Loucy (cell line): Measurements from ENCODE around the gene VAV3.
A peak's percentile ranks its signal among the peaks of the same experiment; 100 is the strongest.
"Not testable (repeated sequence)": the region's sequence is repeated elsewhere in the genome, so short reads cannot be mapped to it uniquely, and the experiment has no call there.

Experiments used
- H2AFZ ChIP-seq: fragments of 200-600 bp; sonication (generic); 2 replicates; pipeline ENCODE4 v1.6.0; 2016; ENCODE audit warnings: antibody characterized with exemption, mild to moderate bottlenecking, low read length, moderate library complexity
- H3F3A ChIP-seq: fragments of 200-600 bp; 2 replicates; pipeline ENCODE4 v1.6.0; 2016; ENCODE audit warnings: antibody characterized with exemption, low read depth, mild to moderate bottlenecking
- H3K27me3 ChIP-seq: fragments of 200-600 bp; sonication (generic); 2 replicates; pipeline ENCODE4 v1.6.1; 2014; ENCODE audit warnings: low read length, mild to moderate bottlenecking; ENCODE audit not compliant: insufficient read depth, poor library complexity, severe bottlenecking
- H3K36me3 ChIP-seq: fragments of 200-600 bp; sonication (generic); 2 replicates; pipeline ENCODE4 v1.6.1; 2016; ENCODE audit warnings: low read length; ENCODE audit not compliant: insufficient read depth
- H3K4me1 ChIP-seq: fragments of 200-600 bp; sonication (generic); 2 replicates; pipeline ENCODE4 v1.5.1; 2014; ENCODE audit warnings: low read length, mild to moderate bottlenecking; ENCODE audit not compliant: insufficient read depth, poor library complexity, severe bottlenecking
- H3K4me2 ChIP-seq: fragments of 200-600 bp; sonication (generic); 2 replicates; pipeline ENCODE4 v1.6.0; 2014; ENCODE audit warnings: antibody characterized with exemption, low read length, low read depth, mild to moderate bottlenecking; ENCODE audit not compliant: poor library complexity, severe bottlenecking
- H3K4me3 ChIP-seq: fragments of 200-600 bp; sonication (generic); 2 replicates; pipeline ENCODE4 v1.5.1; 2014; ENCODE audit warnings: low read length, mild to moderate bottlenecking, mixed read lengths; ENCODE audit not compliant: poor library complexity, severe bottlenecking
- H3K79me2 ChIP-seq: fragments of 200-600 bp; sonication (generic); 2 replicates; pipeline ENCODE4 v1.6.1; 2014; ENCODE audit warnings: low read length; ENCODE audit not compliant: insufficient read depth
- H3K9ac ChIP-seq: fragments of 200-600 bp; sonication (generic); 2 replicates; pipeline ENCODE4 v1.6.0; 2014; ENCODE audit warnings: mild to moderate bottlenecking, low read depth, low read length, moderate library complexity; ENCODE audit not compliant: poor library complexity, severe bottlenecking
- H3K9me2 ChIP-seq: fragments of 200-600 bp; sonication (generic); replicated peaks from 2 replicates; pipeline ENCODE4 v1.6.1; 2016; ENCODE audit warnings: low read depth, low read length, mixed read lengths
- H3K9me3 ChIP-seq: fragments of 200-600 bp; sonication (generic); 2 replicates; pipeline ENCODE4 v1.6.1; 2014; ENCODE audit warnings: mild to moderate bottlenecking, antibody characterized with exemption, low read length, low read depth; ENCODE audit not compliant: insufficient read depth
- H4K20me1 ChIP-seq: fragments of 200-600 bp; sonication (generic); 2 replicates; pipeline ENCODE4 v1.6.0; 2014; ENCODE audit warnings: antibody characterized with exemption, low read length, mild to moderate bottlenecking; ENCODE audit not compliant: insufficient read depth, poor library complexity, severe bottlenecking
- EZH2phosphoT487 ChIP-seq: fragments of 200-600 bp; IDR thresholded peaks from 2 replicates; pipeline ENCODE4 v1.6.1; 2018; ENCODE audit warnings: antibody characterized with exemption, mild to moderate bottlenecking, moderate library complexity, borderline replicate concordance
- TF ChIP-seq, protein P1 (sequence below): fragments of 200-600 bp; sonication (generic); conservative IDR thresholded peaks from 2 replicates; pipeline ENCODE4 v1.5.1; 2014; ENCODE audit warnings: mild to moderate bottlenecking, antibody characterized with exemption, low read length

Gene VAV3

DNA sequence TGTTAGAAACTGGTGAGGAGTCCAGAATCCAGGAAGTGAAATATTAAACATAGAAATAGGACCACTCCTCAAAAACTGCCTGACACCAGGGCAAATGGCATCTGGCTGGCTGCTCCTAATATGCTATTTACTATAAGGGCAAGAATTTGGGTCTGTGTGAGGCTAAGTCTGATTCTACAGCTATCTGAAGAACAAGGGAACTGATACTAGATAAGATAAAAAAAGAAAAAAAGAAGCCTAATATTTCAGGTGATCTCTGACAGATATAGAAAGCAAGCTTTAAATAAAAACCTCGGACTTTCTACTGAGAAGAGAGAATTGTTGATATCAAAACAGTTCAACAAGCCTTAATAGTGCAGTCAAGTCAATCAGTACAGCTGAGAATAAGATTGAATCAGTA lies 42.1 kb upstream of the VAV3 start:
- Histone ChIP-seq H2AFZ (peak overlapping the region; percentile 33; the same call in 1 of the 2 replicates), H3K9me3 (no peaks in the 10 kb centered on the region), H3K4me3 (no peak overlapping the region), H4K20me1 (no peaks in the 10 kb centered on the region), H3K4me2 (no peak overlapping the region), H3K36me3 (no peaks in the 10 kb centered on the region), H3K9me2 (no peaks in the 10 kb centered on the region), H3K79me2 (no peaks in the 10 kb centered on the region), H3F3A (no peaks in the 10 kb centered on the region), H3K27me3 (no peaks in the 10 kb centered on the region), H3K4me1 (peaks cover 23% of the 10 kb centered on the region), H3K9ac (no peak overlapping the region)
- TF ChIP-seq EZH2phosphoT487 = no peak
- TF ChIP-seq, protein P1, sequence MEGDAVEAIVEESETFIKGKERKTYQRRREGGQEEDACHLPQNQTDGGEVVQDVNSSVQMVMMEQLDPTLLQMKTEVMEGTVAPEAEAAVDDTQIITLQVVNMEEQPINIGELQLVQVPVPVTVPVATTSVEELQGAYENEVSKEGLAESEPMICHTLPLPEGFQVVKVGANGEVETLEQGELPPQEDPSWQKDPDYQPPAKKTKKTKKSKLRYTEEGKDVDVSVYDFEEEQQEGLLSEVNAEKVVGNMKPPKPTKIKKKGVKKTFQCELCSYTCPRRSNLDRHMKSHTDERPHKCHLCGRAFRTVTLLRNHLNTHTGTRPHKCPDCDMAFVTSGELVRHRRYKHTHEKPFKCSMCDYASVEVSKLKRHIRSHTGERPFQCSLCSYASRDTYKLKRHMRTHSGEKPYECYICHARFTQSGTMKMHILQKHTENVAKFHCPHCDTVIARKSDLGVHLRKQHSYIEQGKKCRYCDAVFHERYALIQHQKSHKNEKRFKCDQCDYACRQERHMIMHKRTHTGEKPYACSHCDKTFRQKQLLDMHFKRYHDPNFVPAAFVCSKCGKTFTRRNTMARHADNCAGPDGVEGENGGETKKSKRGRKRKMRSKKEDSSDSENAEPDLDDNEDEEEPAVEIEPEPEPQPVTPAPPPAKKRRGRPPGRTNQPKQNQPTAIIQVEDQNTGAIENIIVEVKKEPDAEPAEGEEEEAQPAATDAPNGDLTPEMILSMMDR = no peak

DNA sequence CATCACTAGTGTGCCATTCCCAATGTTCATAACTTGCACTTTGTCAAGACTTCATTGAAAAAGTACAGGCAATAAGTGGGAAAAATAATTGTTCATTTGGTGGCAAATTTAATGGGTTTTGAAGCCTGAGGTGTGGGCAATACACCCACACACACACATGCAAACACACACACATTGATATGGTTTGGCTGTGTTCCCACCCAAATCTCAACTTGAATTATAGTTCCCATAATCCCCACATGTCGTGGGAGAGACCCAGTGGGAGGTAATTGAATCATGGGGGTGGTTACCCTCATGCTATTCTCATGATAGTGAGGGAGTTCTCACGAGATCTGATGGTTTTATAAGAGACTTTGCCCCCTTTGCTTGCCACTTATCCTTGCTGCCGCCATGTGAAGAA lies 39.9 kb upstream of the VAV3 start:
- H3K27me3 ChIP-seq, H3K9me2 ChIP-seq, H2AFZ ChIP-seq, H3F3A ChIP-seq, H3K4me2 ChIP-seq, H4K20me1 ChIP-seq, H3K4me3 ChIP-seq, H3K9ac ChIP-seq, H3K36me3 ChIP-seq, H3K9me3 ChIP-seq, H3K79me2 ChIP-seq: not testable (repeated sequence)
- H3K4me1 ChIP-seq = peaks cover 25% of the 10 kb centered on the region

DNA sequence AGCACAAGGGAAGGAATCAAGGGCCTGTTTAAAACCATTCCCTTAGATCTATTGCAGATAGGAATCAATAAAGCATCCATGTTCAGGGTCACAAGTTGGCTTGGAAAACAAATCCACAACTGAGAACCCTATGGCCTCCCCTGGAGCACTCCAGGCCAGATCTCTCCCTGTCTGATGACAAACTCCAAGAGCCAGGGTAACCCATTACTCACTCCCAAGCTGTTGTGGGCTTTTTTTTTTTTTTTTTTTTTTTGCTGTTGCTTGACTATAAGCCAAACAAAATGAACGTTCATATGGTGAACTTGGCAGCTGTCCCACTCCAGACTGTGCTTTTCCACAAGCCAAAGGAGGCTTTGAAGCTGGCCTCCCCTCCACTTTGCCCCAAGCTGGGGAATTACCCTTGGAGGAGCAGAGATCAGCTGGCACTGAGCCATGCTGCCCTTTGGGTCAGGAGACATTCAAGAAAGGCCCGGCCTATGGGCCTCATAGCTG lies 35.7 kb upstream of the VAV3 start:
- Histone ChIP-seq H3K9me2 (no peaks in the 10 kb centered on the region), H3K4me2 (no peak overlapping the region), H3K36me3 (no peaks in the 10 kb centered on the region), H3F3A (no peaks in the 10 kb centered on the region), H4K20me1 (no peaks in the 10 kb centered on the region), H3K9me3 (no peaks in the 10 kb centered on the region), H3K4me1 (peaks cover 9% of the 10 kb centered on the region), H3K4me3 (no peak overlapping the region), H3K9ac (no peak overlapping the region), H3K27me3 (no peaks in the 10 kb centered on the region), H2AFZ (no peak overlapping the region), H3K79me2 (no peaks in the 10 kb centered on the region)
- TF ChIP-seq, protein P1 = no peak
- no peak for TF ChIP-seq EZH2phosphoT487

DNA sequence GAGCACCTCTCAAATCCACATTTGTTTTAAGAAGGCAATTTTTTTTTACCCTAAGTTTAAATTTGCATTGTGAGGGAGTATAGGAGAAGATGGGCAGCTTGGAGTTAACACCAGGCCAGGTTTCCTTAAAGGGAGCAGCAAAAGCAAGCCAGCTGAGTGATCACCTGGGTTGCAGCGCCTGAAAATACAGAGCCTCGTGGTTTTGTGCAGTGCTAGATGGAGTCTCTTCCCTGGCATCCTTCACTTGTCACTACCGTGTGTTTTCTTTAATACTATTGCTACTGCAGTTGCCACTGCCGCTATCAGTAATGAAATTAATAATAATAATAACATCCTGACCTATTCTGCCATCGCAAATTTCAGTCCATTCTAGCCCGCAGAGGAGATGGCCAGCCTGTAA lies 35.2 kb upstream of the VAV3 start:
- Histone ChIP-seq H3F3A (no peaks in the 10 kb centered on the region), H3K36me3 (no peaks in the 10 kb centered on the region), H3K4me2 (no peak overlapping the region), H3K27me3 (no peaks in the 10 kb centered on the region), H3K79me2 (no peaks in the 10 kb centered on the region), H4K20me1 (no peaks in the 10 kb centered on the region), H2AFZ (no peak overlapping the region), H3K4me3 (no peak overlapping the region), H3K9me3 (no peaks in the 10 kb centered on the region), H3K9me2 (no peaks in the 10 kb centered on the region), H3K4me1 (peaks cover 9% of the 10 kb centered on the region), H3K9ac (no peak overlapping the region)
- TF ChIP-seq EZH2phosphoT487 = no peak
- TF ChIP-seq, protein P1 = no peak
